ENCODE results near the gene ADGB.
"Not testable (repeated sequence)": the region's sequence is repeated elsewhere in the genome, so short reads cannot be mapped to it uniquely, and the experiment has no call there.

Gene ADGB

DNA sequence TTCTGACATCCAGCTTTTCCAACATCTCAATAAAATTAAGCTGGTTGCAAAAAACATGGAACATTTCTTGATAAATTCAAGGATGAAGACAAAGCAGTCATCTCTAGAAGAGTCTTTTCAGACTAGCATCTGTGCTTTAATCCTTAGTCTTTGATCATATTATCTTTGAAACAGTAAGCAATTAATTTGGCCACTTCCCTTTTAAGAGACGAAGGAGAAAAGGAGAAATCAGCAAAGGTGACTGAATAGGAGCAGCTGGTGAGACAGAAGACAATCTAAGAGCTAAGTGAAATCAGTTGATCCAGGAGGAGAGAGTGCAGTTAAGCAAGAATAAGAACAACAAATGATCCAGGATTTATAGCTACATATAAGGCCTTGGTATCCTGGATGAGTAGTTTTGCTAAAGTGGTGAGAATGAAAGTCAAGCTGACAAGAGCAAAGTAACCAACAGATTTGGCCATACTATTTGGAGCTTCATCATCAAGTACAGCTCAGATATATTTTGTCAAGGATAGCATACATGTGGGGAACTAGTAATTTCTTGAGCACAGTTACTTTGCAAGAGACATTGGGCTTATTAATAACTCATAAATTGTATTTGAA, 215.5 kb downstream of the ADGB start:
- WGBS, 2 experiments (ENCODE audit: insufficient coverage in 2 of 2) = no CpG with 5 or more reads among the region's 1 CpG
- no peak overlapping the region for H3K4me3 ChIP-seq (ENCODE audit: extremely low read depth, insufficient read depth, low read length, poor library complexity, severe bottlenecking)

DNA sequence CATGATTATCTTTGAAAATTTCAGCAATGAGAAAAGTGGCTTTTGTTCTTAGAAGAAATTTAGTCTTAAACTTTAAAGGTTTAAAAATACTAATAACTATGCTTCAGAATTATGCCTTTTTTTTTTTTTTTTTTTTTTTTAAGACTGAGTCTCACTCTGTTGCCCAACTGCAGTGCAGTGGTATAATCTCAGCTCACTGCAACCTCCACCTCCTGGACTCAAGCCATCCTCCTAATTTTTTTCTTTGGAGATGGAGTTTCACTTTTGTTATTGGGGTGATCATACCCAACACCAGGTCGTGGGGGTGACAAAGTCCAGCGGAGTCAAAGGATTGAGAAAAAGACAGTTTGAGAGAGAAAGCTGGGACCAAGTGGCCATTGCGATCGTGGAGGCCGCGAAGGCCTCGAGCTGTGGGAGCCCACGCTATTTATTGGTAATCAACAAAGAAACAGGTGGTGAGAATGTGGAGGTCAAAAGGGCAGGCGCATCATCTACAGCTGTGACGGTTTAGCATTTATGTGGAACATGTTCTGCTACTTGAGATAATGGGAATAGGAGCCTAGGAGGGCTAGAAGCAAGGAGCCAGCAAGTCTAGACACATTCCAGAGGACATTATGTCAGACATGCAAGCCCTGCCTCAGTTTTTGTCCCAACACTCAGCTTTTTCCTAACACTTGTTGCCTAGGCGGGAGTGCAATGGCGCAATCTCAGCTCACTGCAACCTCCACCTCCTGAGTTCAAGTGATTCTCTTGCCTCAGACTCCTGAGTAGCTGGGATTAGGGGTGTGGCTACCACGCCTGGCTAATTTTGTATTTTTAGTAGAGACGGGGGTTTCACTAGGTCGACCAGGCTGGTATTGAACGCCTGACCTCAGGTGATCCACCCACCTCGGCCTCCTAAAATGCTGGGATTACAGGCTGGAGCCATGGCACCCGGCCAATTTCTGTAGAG, 217.0 kb downstream of the ADGB start:
- not testable (repeated sequence) for H3K36me3 ChIP-seq (ENCODE audit: control insufficient read depth, insufficient read depth, low read length); H3K4me3 ChIP-seq (ENCODE audit: extremely low read depth, insufficient read depth, low read length, poor library complexity, severe bottlenecking); H3K9me3 ChIP-seq (ENCODE audit: control insufficient read depth, low read length)
- Histone ChIP-seq H3K27ac (ENCODE audit: low read depth, low read length, severe bottlenecking) (peak overlapping the region; percentile 53), H3K4me1 (ENCODE audit: control insufficient read depth, insufficient read depth, low read length, poor library complexity, severe bottlenecking) (peaks cover 34% of the 10 kb centered on the region)
- 77 to 86% methylated on average over 9 to 11 of the region's 18 CpGs for WGBS, 2 experiments (ENCODE audit: insufficient coverage in 2 of 2)

More for the DNA sequence above, 215.5 kb downstream of the ADGB start:
- H3K27ac ChIP-seq (ENCODE audit: low read depth, low read length, severe bottlenecking) = no peak overlapping the region
- no peaks in the 10 kb centered on the region for H3K9me3 ChIP-seq (ENCODE audit: control insufficient read depth, low read length)
- no peaks in the 10 kb centered on the region for H3K36me3 ChIP-seq (ENCODE audit: control insufficient read depth, insufficient read depth, low read length)
- H3K4me1 ChIP-seq (ENCODE audit: control insufficient read depth, insufficient read depth, low read length, poor library complexity, severe bottlenecking) = peaks cover 25% of the 10 kb centered on the region

DNA sequence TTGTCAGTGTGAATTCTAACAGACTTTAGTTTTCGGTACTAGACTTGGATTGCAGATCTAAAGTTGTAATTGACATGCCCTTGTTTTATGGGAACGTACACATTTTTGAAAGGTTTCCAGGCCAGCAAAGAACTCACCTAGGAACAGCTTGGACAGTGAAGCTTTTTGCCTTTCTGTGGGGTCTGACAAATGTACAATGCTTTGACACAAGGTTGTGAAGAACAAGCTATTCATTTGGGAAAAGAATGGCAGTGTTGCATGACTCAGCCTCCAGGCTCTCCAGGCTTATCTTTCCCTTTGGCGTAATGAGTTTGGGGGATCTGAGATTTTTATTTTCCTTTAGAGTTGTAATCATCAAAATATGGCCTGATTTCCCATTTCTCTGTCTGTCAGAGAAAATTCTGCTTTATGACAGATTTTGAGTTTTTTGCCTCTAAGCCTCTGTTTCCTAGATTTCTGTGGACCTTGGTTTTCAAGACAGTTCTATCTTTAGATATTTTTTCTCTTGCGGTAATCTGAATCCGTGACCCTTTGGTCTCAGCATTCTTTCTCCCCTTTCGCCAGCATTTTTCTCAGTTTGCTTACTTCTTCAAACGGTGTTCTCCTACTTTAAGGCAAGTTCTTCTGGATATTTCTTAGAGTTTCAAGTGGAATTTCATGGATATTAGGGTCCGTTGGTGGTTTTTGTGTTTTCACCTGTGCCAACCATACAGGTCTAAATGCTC, 221.0 kb downstream of the ADGB start:
- WGBS, 2 experiments (ENCODE audit: insufficient coverage in 2 of 2) = 70 to 89% methylated on average over 3 to 7 of the region's 8 CpGs
- peak overlapping the region; percentile 55 for H3K27ac ChIP-seq (ENCODE audit: low read depth, low read length, severe bottlenecking)
- H3K9me3 ChIP-seq (ENCODE audit: control insufficient read depth, low read length) = no peaks in the 10 kb centered on the region
- H3K36me3 ChIP-seq (ENCODE audit: control insufficient read depth, insufficient read depth, low read length) = no peaks in the 10 kb centered on the region
- H3K4me1 ChIP-seq (ENCODE audit: control insufficient read depth, insufficient read depth, low read length, poor library complexity, severe bottlenecking) = peaks cover 12% of the 10 kb centered on the region
- no peak overlapping the region for H3K4me3 ChIP-seq (ENCODE audit: extremely low read depth, insufficient read depth, low read length, poor library complexity, severe bottlenecking)

DNA sequence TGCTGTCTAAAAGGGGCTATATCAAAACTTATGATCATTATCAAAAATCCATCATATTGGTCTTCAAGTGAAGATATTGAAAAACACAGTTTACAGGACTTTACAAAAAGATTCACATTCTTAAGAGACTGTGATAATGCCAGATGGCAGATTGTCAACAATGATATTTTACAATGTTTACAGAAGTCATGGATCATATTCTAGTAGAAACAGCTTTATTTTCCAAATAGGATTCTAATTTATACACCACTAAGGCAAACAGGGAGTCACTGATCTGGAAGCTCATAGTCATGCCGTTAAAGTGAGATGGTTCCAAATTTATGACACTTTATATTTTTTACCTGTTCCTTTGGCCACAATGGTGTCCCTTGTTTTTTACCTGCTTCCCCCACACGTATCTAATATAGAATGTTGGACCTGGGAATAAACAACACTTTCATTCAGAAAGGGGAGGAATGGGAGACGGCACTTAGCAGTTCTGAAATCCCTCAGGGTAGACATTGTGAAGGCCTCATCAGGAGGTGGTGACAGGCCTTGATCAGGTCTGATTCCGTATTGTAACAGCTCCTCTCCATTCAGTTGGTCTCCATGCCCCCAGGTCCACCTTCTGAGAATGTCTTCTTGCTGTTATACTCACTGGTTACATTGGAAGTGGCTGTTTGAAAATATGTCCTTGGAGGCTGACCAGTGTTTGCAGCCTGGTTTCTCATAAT, 228.6 kb downstream of the ADGB start:
- H3K4me3 ChIP-seq (ENCODE audit: extremely low read depth, insufficient read depth, low read length, poor library complexity, severe bottlenecking) = no peak overlapping the region
- H3K4me1 ChIP-seq (ENCODE audit: control insufficient read depth, insufficient read depth, low read length, poor library complexity, severe bottlenecking) = no peaks in the 10 kb centered on the region
- no peak overlapping the region for H3K27ac ChIP-seq (ENCODE audit: low read depth, low read length, severe bottlenecking)
- 44 to 57% methylated on average over 2 of the region's 4 CpGs for WGBS, 2 experiments (ENCODE audit: insufficient coverage in 2 of 2)
- H3K36me3 ChIP-seq (ENCODE audit: control insufficient read depth, insufficient read depth, low read length) = no peaks in the 10 kb centered on the region
- no peaks in the 10 kb centered on the region for H3K9me3 ChIP-seq (ENCODE audit: control insufficient read depth, low read length)

DNA sequence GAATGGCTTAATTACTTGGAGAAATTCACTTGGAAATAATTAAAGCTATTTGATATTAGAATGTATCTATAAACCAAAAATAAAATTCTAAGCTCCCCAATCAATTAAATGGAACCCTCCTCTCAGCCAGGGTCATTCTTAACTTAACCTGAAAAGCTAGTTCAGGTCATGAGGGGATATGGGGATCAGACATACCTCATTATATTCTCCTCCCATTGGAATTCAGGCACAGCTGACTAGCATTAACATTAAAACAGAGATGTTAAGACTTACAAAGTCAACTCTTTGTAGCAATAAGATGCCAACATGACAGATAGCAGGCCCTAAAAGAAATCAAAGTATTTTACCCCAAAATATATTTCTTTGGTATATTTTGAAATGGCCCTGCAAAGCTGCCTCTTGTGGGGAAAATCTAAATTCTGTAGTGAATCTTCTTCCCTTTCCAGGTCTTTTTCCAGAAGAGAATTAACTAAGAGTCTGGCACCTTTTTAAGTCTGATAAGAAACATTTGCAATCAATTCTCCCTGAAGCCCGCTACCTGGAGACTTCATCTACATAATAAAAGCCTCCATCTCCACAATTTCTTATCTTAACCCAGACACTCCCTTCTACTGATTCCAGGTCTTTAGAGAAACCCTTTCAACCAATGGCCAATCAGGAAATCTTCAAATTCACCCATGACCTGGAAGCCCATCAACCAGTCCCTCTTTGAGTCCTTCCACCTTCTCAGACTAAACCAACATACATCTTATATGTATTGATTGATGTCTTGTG, 231.2 kb downstream of the ADGB start:
- 80 to 82% methylated on average over 1 of the region's 1 CpG for WGBS, 2 experiments (ENCODE audit: insufficient coverage in 2 of 2)
- no peak overlapping the region for H3K4me3 ChIP-seq (ENCODE audit: extremely low read depth, insufficient read depth, low read length, poor library complexity, severe bottlenecking)
- H3K9me3 ChIP-seq (ENCODE audit: control insufficient read depth, low read length) = no peaks in the 10 kb centered on the region
- H3K27ac ChIP-seq (ENCODE audit: low read depth, low read length, severe bottlenecking) = no peak overlapping the region
- no peaks in the 10 kb centered on the region for H3K36me3 ChIP-seq (ENCODE audit: control insufficient read depth, insufficient read depth, low read length)
- H3K4me1 ChIP-seq (ENCODE audit: control insufficient read depth, insufficient read depth, low read length, poor library complexity, severe bottlenecking) = no peaks in the 10 kb centered on the region

DNA sequence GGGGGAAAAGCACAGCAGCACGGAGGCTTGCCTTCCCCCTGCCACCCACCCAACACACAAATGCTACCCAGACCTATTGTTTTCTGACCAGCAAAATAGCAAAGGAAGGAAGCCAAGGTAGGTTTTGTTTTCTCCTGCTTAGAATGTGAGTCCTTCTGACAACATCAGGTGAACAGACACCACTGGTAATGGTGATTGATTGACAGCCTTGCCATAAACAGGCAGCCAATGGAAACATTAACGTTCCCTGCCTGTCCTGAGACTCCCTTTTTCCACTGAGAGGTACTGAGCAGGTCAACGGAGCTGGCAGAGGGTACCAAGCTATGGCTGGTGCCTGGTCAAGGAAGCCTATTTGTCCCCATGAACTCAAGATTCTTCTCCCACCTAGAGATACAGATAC, 234.4 kb downstream of the ADGB start:
- Histone ChIP-seq H3K9me3 (ENCODE audit: control insufficient read depth, low read length) (no peaks in the 10 kb centered on the region), H3K36me3 (ENCODE audit: control insufficient read depth, insufficient read depth, low read length) (no peaks in the 10 kb centered on the region), H3K4me3 (ENCODE audit: extremely low read depth, insufficient read depth, low read length, poor library complexity, severe bottlenecking) (no peak overlapping the region), H3K4me1 (ENCODE audit: control insufficient read depth, insufficient read depth, low read length, poor library complexity, severe bottlenecking) (no peaks in the 10 kb centered on the region), H3K27ac (ENCODE audit: low read depth, low read length, severe bottlenecking) (no peak overlapping the region)
- WGBS, 2 experiments (ENCODE audit: insufficient coverage in 2 of 2) = 78 to 80% methylated on average over 1 to 2 of the region's 3 CpGs

DNA sequence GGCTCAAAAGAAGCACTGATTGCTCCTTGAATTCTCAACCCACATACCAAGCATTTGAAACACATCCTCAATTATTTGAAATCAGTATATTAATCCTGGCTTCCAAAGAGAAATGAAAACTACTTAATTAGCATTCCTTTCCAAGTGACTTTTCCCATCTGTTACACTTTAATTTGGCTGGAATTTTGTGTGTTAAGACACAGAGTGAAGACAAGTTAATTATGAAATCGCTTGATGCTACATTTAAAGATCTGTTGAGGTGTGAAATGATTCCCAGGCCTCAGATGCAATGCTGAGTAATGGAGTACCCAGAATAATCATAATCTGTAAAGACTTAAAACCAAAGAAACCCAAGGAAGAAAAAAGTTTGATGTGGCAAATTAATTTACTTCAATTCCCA, 241.4 kb downstream of the ADGB start:
- Histone ChIP-seq H3K4me3 (ENCODE audit: extremely low read depth, insufficient read depth, low read length, poor library complexity, severe bottlenecking) (no peak overlapping the region), H3K27ac (ENCODE audit: low read depth, low read length, severe bottlenecking) (no peak overlapping the region), H3K36me3 (ENCODE audit: control insufficient read depth, insufficient read depth, low read length) (no peaks in the 10 kb centered on the region), H3K9me3 (ENCODE audit: control insufficient read depth, low read length) (peaks cover 7% of the 10 kb centered on the region), H3K4me1 (ENCODE audit: control insufficient read depth, insufficient read depth, low read length, poor library complexity, severe bottlenecking) (no peaks in the 10 kb centered on the region)
- WGBS, 2 experiments (ENCODE audit: insufficient coverage in 2 of 2) = no CpG with 5 or more reads among the region's 1 CpG

DNA sequence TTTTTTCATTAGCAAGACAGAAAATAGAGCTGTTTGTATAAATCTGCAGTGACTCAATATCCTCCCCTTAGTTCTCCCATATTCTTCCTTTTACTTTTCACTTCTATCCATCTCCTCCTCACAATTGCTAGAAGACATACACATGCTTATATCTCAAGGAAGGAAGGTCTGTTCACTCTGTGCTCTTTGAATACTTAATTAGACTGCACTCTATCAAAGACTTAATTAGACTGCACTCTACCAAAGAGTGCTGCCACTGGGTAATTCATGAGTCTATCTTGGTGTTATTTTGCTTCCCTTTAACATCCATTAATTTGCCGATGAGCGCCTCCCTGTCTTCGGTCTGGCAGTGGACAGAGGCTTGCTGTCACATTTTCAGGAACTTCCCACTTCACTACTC, 241.9 kb downstream of the ADGB start:
- Histone ChIP-seq H3K4me3 (ENCODE audit: extremely low read depth, insufficient read depth, low read length, poor library complexity, severe bottlenecking) (no peak overlapping the region), H3K36me3 (ENCODE audit: control insufficient read depth, insufficient read depth, low read length) (no peaks in the 10 kb centered on the region), H3K27ac (ENCODE audit: low read depth, low read length, severe bottlenecking) (no peak overlapping the region), H3K4me1 (ENCODE audit: control insufficient read depth, insufficient read depth, low read length, poor library complexity, severe bottlenecking) (no peaks in the 10 kb centered on the region), H3K9me3 (ENCODE audit: control insufficient read depth, low read length) (peaks cover 8% of the 10 kb centered on the region)
- 100% methylated on average over 3 of the region's 3 CpGs; no CpG with 5 or more reads in 1 of the 2 experiments for WGBS, 2 experiments (ENCODE audit: insufficient coverage in 2 of 2)

DNA sequence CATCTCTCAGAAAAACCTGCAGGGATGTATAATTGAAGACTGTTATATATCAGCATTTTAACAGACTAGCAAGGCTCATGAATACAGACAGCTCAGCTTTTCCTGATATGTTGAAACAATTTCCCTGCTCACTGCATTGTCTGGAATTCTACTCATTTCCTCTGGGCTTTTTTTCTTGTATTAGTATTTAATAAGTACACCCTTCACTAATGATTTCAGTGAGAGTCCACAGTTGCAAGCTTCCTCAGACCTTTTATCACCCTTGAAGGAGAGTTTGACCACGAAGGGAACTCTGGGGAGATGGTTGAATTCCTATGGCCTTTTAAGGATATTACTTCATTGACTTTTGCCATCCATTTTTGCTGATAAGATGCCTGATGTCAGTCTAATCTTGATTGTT, 248.7 kb downstream of the ADGB start:
- no peak overlapping the region for H3K27ac ChIP-seq (ENCODE audit: low read depth, low read length, severe bottlenecking)
- H3K9me3 ChIP-seq (ENCODE audit: control insufficient read depth, low read length) = peaks cover 17% of the 10 kb centered on the region
- no peak overlapping the region for H3K4me3 ChIP-seq (ENCODE audit: extremely low read depth, insufficient read depth, low read length, poor library complexity, severe bottlenecking)
- no peaks in the 10 kb centered on the region for H3K36me3 ChIP-seq (ENCODE audit: control insufficient read depth, insufficient read depth, low read length)
- H3K4me1 ChIP-seq (ENCODE audit: control insufficient read depth, insufficient read depth, low read length, poor library complexity, severe bottlenecking) = peaks cover 27% of the 10 kb centered on the region
- no CpG with 5 or more reads among the region's 1 CpG for WGBS, 2 experiments (ENCODE audit: insufficient coverage in 2 of 2)

Measured in mesodermal cell (in vitro differentiated cells).